NCI-H69 (cell line): Measurements from ENCODE around the gene NAPA.

Experiments used
- DNase-seq: peaks from one replicate; lab custom pipeline; 2025; lab: John Stamatoyannopoulos, UW

Gene NAPA

DNA sequence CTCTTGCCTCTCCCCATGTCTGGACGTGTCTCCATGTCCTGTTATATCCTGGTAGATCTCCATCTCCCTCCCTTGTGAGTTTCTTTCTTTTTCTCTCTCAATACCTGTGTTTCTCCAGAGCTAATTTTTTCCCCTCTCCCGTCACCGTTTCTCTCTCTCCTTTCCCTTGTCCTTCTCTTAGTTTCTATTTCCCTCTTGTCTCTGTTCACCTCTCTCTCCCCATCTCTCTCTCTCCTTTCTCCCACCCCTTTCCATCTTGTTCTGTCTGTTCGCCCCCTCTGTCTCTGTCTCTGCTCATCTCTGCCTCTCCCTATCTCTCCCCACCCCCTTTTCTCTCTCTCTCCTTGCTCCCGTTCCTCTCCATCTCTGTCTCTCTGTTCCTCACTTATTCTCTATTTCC lies 56.2 kb downstream of the NAPA start:
- DNase-seq = no peak

DNA sequence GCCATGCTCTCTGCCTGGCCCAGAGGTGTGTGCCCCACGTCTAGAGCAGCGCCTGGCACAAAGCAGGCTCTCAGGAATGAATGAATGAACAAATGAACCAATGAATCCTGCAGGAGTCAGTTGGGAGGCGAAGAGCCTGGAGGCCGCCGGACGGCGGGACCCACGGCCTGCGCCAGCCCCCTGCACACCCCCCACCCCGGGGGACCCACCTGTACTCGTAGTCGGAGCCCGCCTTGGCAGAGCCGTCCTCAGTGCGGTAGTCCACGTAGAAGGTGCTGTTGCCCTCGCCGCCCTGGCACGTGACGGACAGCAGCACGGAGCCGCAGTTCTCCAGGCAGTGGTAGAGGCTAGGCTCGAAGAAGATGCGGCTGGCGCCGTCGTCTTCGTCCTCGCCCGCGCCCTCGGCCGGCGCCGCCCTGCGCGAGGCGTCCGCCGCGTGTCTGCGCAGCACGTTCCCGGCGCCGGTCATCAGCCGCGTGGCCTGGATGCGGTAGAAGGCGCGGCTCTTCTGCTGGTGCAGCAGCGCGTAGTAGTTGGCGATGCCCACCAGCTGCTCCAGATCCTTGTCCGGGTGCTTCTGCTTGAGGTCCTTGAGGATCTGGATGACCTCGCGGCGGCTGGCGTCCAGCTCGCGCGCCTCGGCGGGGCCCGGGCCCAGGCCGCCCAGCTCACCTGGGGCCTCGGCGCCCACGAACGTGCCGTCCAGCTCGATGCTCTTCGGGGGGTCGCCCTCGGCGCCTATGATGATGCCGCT lies 58.0 kb downstream of the NAPA start:
- DNase-seq = no peak

DNA sequence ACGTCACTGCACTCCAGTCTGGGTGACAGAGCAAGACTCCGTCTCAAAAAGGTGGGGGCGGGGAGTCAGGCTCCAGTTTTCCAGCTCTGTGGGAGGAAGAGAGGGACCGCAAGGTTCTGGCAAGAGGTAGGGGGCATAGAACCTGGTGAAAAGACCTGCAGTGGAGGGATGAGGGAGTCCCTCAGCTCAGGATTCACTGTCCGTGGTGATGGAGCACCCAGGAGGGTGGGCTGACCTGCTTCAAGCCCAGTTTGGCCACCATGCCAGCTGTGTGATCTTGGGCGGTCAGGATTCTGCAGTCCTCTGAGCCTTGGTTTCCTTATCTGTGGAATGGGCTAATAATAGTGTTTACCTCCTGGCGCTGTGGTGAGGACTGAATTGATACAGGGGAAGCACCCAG lies 64.4 kb downstream of the NAPA start:
- no peak for DNase-seq

DNA sequence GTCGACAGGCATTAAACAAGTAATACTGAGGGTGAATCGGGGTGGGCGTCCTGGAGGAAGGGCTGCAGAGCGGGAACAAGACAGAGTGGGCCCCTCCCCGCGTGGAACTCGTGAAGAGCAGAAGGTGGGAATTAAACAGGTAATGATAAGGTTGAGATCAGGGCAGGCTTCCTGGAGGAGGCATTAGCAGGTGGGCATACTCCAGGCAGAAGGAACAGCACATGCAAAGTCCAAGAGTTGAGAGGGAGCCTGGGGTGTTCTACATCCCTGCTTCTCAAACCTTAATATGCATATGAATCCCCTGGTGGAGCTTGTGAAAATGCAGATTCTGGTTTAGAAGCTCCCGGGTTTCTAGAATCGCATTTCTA lies 66.5 kb downstream of the NAPA start:
- DNase-seq = no peak

DNA sequence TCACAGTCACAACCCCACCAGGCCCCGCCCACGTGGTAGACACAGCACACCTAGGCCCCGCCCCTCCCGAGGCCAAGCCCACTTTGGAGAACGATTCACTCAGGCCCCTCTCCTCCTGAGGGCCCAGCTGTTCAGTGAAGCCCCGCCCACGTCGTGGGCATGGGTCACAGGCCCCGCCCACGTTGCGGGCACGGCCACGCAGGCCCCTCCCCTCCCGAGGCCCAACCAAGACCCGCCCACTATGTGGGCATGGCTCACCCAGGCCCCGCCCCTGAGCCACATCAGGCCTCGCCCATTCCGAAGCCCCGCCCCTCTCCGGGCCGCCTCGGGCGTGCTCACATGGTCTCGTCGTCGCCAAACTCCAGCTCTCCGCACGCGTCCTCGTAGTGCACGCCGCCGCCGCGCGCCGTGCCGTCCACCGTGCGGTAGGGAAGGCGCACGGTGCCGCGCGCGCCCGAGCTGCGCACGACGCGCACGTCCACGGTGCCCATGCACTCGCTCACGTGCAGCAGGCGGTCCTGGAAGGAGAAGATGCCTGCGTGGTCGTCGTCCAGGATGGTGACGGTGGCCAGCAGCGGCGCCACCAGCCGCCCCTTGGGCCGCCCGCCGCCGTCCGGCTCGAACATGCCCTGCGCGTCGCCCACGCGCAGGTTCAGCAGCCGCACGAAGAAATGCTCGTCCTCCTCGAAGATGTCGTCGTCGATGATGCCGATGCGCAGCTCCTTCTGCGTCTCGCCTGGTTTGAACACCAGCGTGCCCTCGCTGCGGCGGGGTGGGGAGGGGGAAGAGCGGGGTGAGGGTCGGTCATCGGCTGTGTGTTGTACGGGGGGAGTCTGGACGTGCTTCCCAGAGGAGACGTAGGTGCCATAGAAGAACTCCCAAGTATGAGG lies 67.1 kb downstream of the NAPA start:
- DNase-seq = peak; percentile 90

DNA sequence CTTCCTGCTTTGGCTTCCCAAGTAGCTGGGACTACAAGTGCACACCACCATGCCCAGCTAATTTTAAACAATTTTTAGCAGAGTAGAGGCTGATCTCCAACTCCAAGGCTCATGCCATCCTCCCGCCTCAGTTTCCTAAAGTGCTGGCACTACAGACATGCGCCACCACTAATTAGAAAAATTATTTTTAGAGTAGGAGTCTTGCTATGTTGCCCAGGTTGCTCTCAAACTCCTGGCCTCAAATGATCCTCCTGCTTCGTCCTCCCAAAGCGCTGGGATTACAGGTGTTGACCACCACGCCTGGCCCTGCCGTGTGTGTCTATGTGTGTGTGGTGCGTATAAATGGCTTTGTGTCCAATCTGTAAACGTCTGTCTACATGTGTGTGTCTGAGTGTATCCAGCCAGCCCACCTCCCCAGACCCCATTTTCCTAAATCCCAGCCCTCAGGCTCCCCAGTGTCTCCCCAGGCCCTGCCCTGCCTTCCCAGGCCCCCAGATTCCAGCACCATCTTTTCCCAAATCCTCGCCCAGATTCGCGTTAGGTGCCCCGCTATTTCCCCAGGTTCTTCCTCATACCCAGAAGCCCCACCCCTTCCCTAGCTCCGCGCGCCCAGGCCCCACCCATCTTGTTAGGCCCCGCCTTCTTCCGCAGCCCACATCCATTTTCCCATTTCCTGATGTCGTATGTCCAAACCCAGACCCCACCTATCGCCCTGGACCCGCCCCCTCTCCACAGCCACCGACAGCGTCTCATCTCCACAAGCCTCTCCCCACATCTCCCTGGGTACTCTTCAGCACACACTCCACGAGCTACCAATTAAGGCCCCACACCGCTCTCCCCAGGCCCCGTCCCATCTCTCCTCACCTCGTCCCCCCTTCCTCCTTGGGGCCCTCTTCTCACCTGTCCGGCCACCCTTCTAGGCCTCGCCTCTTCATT lies 68.1 kb downstream of the NAPA start:
- peak; percentile 86 for DNase-seq

DNA sequence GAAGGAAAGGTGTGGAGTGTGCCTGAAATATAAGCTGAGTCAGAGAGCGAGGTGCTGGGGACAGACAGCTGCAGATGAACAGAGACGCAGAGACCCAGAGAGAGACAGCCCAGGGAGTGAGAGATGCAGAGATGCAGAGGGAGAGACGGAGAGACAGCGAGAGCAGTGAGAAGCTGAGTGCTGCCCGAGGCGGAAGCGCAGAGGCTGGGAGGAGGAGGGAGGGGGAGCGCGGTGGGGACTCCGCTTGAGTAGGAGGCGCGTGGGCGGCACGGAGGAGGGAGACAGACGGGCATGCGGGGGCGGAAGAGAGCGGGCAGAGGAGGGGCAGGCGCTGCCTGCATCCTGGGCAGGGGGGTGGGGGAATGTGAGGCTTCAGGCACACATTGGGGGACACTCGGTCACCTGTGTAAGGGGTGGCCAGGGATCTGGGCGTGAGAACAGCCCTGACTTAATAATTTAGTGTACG lies 68.9 kb downstream of the NAPA start:
- peak; percentile 94 for DNase-seq

DNA sequence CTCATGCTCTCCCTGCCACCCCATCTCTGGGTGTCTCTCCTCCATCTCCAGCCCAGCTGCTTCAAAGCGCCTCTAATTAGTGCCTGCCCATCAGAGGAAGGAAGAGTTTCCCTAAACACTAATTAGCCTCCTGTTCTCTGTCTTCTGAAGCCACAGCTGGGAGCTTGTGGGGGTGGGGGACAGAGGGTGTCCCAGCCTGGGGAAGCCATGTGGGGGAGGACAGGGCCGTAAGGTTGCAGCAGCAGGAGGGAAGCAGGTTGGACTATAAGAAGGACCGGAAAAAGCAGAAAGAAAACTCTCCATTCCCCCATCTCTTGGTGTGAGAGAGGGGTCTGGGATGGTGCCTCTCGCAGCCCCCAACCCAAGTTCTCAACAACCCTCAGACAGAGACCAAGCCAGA lies 69.3 kb downstream of the NAPA start:
- DNase-seq = peak; percentile 92

DNA sequence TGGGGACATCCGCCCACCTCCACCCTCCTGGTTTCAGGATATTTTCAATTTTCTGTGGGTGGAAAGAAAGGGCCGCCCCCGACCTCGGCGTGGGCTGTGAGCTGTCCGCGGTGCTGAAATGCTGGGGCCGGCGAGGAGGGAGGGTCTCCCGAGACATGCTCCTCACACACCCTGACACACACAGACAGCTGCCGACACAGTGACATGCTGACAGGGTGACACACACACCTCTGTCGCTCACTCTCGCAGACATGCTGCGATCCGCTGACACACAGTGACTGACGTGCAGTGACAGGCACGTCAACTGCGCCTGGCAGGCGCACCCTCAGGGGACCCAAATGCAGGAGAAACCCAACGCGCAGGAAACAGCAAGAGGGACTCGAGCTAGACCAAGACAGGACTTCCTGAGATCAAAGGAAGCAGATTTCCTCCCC lies 70.5 kb downstream of the NAPA start:
- DNase-seq = peak; percentile 43

DNA sequence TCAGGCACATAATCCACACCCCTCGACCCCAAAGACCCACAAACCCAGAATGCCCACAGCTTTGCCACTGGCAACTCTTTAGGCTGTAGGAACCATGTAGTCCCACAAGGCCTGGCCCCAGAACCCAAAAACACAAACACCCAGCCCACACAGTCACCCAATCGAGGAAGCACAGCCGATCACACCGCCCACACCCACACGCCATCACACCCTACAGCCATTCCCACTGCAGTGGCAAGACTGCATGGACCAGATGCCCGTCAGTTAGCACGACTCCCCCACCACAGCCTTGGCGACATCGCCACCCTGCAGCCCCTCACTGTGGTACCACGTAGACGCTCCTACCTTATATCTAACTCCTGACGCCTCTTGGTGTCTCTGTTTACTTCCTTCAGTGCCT lies 71.5 kb downstream of the NAPA start:
- no peak for DNase-seq

DNA sequence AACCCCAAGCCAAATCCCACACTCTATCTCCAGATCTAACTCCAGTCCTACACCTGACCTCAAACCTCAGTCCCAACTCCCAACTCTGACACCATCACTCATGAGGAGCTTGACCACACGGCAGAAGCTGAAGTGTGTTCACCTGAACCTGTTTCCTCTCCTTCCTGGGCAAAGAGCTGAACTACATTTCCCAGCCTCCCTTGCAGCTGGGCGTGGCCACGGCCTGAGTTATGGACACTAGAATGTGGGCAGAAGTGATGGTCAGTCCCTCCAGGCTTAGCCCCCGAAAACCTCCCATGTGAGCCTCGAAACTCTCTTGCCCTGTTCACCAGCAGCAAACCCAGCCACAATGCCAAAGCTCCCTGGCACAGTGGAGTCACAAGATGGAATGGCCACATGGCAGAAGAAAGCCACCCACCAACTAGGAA lies 76.1 kb downstream of the NAPA start:
- DNase-seq = peak; percentile 12
